GM21360 (cell line): ENCODE results near the gene SNAP47.

Experiments used
- ATAC-seq: cut with Tn5 transposase; IDR thresholded peaks from one replicate; pipeline ENCODE4 v1.9.1; 2021; ENCODE audit warnings: mild to moderate bottlenecking, moderate library complexity; ENCODE audit not compliant: unreplicated experiment

Gene SNAP47

GRCh38 chr1:227748496-227749182 lies 13.4 kb downstream of the SNAP47 start:
- no peak for ATAC-seq

- no peak for ATAC-seq
Observed at GRCh38 chr1:227749225-227749624, 14.0 kb downstream of the SNAP47 start.

- ATAC-seq, result no peak
Observed at GRCh38 chr1:227749916-227750710, 14.9 kb downstream of the SNAP47 start.

GRCh38 chr1:227753999-227754711 lies 18.9 kb downstream of the SNAP47 start:
- no peak for ATAC-seq

- no peak for ATAC-seq
Observed at GRCh38 chr1:227754958-227755357, 19.7 kb downstream of the SNAP47 start.

- no peak for ATAC-seq
Observed at GRCh38 chr1:227756172-227756959, 21.1 kb downstream of the SNAP47 start.

- ATAC-seq, result no peak
Observed at GRCh38 chr1:227757781-227758180, 22.5 kb downstream of the SNAP47 start.

- peak; percentile 75 for ATAC-seq
Observed at GRCh38 chr1:227758366-227758765, 23.1 kb downstream of the SNAP47 start.

- no peak for ATAC-seq
Observed at GRCh38 chr1:227759341-227760300, 24.4 kb downstream of the SNAP47 start.

GRCh38 chr1:227760377-227760776 lies 25.1 kb downstream of the SNAP47 start:
- ATAC-seq, result no peak

- ATAC-seq, result no peak
Observed at GRCh38 chr1:227761621-227762230, 26.5 kb downstream of the SNAP47 start.

- peak; percentile 64 for ATAC-seq
Observed at GRCh38 chr1:227762231-227762911, 27.1 kb downstream of the SNAP47 start.

- ATAC-seq, result no peak
Observed at GRCh38 chr1:227763246-227764018, 28.2 kb downstream of the SNAP47 start.

- no peak for ATAC-seq
Observed at GRCh38 chr1:227764019-227764391, 28.8 kb downstream of the SNAP47 start.

GRCh38 chr1:227765261-227766014 lies 30.2 kb downstream of the SNAP47 start:
- no peak for ATAC-seq

GRCh38 chr1:227766015-227766634 lies 30.9 kb downstream of the SNAP47 start:
- no peak for ATAC-seq
